NT2/D1 (cell line): Measurements from ENCODE around the gene SCN4B.

Experiments used
- YY1 ChIP-seq: IDR thresholded peaks from 2 replicates; pipeline ENCODE4 v1.6.1; 2011; ENCODE audit not compliant: insufficient read length, insufficient read depth
- ZNF274 ChIP-seq: IDR thresholded peaks from 2 replicates; pipeline ENCODE4 v1.6.1; 2011; ENCODE audit warnings: mild to moderate bottlenecking, low read depth, low read length

- TF ChIP-seq ZNF274 (no peak), YY1 (no peak)
These were observed 51.9 kb downstream of the SCN4B start for GRCh38 chr11:118100691-118101232.
